GM18519 (cell line): ENCODE results near the gene SLCO4C1.
"Not testable (repeated sequence)": the region's sequence is repeated elsewhere in the genome, so short reads cannot be mapped to it uniquely, and the experiment has no call there.

Experiments used
- ATAC-seq: cut with Tn5 transposase; IDR thresholded peaks from one replicate; pipeline ENCODE4 v1.9.1; 2021; ENCODE audit warnings: mild to moderate bottlenecking, moderate library complexity; ENCODE audit not compliant: unreplicated experiment, low FRiP score

SLCO4C1 gene

DNA sequence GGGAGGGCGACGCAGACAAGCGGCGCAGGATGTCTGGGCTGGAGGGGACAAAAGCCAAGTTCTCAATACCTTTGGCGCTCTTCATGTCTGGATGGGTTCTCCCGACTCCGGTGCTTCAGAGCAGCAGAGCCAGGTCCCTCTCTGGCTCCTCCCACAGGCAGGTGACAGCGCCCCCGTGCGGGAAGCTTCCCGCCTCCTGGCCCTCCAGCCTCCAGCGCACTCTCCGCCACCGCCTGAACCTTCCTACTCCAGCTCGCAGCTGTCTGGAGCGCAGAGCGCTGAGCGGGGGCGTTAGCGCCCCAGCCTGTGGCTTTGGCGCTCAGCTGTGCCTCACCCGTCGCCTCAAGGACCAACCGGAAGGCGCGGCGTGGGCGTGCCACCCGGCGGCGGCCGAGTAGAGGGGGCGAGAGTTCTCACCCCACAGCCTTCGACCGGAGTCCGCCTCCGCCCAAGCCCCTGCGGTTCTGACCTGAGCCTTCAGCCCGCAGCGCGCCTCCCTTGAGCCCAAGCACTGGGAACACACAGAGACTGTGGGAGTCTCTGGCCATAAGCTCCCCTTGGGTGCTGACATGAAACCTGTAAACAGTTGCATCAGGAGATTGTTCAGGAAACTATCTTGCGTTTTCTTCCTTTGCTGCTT is at the start of gene SLCO4C1:
SLCO4C1 (minus strand) TSS at position 107 of the 640 bp plus-strand sequence; CDS start at position 85, 22 bp downstream.
- peak; percentile 98 for ATAC-seq

DNA sequence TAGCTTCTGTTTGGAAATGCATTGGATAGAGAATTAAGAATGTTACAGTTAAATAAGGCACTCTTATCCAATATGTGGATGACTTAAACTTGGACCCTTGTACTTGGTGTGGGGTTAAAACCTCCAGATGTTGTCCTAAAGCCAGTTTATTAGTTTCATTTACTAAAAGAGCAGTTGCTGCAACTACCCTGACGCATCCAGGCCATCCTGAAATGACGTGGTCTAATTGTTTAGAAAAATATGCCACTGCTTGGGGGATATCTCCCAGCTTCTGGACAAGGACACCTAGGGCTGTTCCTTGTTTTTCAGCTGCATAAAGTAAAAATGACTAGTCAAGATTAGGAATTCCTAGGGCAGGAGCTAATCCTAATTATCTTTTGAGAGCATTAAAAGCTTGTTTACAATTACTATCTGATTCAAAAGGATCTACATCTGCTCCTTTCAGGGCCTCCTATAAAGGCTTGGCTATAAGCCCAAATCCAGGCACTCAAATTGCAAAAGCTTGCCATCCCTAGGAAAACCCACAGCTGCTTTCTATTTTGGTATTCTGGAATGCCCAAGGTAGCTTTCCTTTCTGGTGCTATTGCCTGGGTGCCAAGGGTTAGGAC is 45.7 kb upstream of the SLCO4C1 start:
- ATAC-seq: no peak

DNA sequence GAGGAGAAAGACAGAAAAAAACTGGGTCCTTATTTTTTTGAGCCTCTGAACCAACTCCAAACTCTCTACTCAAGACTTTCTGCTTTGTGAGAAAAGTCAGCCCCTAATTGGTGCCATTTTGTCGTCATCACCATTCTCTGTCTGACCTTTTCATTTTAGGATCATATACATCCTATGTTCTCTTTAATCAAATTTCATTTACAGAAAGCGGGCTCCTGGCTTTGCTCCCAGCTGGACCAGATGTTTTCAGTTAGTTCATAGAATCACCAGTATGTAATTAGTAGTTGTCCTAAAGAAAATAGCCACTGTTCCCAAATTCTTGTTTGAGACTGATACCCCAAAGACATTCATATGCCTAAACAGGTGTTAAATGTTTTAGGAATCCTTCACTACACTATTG is 28.6 kb upstream of the SLCO4C1 start:
- ATAC-seq: no peak

- ATAC-seq: not testable (repeated sequence)
Observed at GRCh38 chr5:102318801-102319200, 22.7 kb upstream of the SLCO4C1 start.

DNA sequence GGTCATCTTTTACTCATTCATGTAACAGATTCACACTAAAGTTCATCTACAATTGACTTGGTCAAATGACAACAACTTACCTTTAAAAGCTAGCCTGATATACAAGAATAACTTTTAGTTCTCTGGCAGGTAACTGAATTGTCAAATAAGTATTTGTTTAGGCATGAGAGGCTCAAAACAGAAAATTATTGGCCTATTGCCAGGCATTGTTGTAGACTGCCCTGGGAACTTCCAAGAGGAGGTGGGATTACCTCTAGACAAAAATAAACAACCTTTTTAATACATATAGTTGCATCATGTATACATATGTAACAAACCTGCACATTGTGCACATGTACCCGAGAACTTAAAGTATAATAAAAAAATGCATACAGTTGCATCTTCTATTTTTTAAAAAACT is 18.2 kb upstream of the SLCO4C1 start:
- no peak for ATAC-seq

DNA sequence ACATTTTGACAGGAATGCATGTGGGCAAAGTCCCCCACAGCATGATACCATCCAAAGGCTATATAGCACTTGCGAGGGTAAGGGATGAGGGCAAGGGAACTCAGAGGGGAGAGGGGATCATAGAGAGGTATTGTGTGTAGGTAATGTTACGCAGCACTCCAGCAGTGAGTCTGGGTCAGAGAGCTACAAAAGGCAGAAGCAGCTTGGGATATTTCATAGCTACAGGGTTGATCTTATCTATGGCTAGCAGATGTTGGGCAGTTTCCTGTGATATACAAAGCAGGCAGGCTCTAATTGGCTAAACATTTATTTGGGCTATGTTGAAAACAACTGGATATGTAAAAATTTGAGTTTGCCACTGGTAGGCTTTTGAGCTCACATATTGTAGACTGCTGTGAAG is 17.8 kb upstream of the SLCO4C1 start:
- no peak for ATAC-seq

GRCh38 chr5:102312586-102313370 is 16.7 kb upstream of the SLCO4C1 start:
- no peak for ATAC-seq

DNA sequence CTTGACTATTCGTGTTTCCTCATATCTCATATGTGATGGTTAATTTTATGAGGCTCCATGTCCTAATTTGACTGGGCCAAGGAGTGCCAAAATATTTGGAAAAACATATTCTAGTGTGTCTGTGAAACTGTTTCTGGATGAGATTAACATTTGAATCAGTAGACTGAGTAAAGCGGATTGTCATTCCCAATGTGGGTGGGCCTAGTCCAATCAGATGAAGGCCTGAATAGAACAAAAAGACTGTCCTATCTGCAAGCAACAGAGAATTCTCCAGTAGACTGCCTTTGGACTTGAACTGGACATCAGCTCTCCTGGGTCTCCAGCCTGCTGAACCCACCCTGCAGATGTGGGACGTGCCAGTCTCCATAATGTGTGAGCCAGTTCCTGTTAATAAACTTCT is 13.5 kb upstream of the SLCO4C1 start:
- no peak for ATAC-seq

GRCh38 chr5:102307232-102307631 is 11.1 kb upstream of the SLCO4C1 start:
- ATAC-seq: no peak

DNA sequence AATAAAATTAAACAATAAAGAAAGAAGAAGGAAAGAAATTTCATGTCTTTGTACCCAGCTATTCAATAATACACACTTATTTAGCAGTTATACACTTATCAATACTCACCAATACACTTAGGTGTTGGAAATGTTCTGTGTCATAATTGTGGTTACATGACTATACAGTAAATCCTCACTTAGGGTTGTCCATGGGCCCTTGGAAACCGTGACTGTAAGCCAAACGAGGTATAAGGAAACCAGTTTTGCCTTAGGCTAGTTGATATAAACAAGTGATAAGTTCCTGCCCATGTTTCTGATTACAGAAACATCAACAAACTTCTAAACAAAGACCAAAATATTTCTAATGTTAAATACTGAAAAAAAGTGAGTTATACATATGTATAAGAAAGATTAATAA is 10.0 kb upstream of the SLCO4C1 start:
- ATAC-seq: no peak

- no peak for ATAC-seq
Observed at GRCh38 chr5:102295534-102296177, 428 bp downstream of the SLCO4C1 start.

DNA sequence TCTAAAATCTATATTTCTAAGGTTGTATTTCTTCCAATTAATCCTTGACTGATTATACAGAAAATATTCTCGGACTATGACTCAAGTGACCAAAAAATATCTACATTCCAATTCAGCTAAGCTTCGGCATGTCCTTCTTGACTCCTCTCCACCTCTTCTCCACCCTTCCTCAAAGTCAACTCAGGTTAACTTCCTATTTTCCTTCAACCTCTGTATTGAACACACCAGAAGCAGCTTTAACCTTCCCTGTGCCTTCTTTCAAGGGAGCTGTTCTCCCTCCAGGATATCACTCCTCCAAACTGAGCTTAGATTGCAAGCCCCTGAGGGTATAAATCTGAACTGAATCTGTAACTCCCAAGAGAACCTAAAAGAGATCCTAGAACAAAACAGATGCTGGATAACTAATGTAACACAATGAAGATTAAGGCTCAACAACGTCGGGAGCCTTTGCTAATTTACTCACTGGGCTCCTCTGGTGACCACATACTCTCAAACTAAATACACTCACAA is 1.1 kb downstream of the SLCO4C1 start:
- no peak for ATAC-seq

DNA sequence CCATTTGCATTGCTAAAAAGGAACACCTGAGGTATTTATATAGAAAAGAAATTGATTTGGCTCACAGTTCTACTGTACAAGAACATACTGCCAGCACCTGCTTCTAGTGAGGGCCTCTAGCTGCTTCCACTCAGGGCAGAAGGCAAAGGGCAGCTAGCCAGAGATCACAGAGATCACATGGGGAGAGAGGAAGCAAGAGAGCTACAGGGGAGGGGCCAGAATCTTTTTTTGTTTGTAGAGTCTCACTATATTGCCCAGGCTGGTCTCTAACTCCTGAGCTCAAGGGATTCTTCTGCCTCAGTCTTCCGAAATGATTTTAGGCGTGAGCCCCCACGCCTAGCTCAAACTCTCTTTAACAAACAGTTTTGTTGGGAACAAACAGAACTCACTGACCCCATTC is 6.1 kb downstream of the SLCO4C1 start:
- no peak for ATAC-seq

- no peak for ATAC-seq
Observed at GRCh38 chr5:102289251-102289899, 6.7 kb downstream of the SLCO4C1 start.

- no peak for ATAC-seq
Observed at GRCh38 chr5:102288630-102289029, 7.5 kb downstream of the SLCO4C1 start.

DNA sequence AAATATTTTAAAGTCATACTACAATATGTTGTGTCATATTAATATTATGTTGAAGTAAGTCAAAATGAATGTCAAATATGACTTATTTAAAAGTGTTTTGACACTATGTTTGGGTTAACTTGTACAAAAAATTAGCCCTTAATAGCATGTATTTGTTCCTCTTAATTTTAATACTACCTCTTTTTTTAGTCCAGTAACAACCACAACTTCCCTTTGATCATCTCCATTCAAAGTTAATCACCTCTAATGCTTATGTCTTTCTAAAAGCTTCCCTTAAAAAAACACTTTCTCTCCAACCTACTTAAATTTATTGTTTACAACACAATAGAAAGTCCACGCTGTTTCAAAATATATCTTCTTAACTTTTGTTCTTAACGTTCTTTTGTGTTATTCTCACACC is 9.6 kb downstream of the SLCO4C1 start:
- no peak for ATAC-seq

- ATAC-seq: no peak
Observed at GRCh38 chr5:102283102-102283797, 12.8 kb downstream of the SLCO4C1 start.

DNA sequence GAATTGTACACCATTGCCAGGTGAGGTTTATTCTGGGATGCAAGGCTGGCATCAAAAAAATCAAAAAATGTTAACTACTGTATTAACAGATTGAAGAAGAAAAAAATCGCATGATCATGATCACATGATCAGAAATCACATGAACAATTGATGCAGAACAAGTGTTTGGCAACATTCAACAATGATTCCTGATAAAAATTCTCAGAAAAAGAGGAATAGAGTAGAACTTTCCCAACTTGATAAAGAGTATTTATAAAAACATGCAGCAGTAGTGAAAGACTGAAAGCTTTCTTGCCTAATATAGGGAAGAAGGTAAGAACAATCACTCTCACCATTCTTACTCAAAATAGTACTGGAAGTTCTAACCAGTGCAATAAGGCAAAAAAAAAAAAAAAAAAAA is 16.4 kb downstream of the SLCO4C1 start:
- no peak for ATAC-seq

DNA sequence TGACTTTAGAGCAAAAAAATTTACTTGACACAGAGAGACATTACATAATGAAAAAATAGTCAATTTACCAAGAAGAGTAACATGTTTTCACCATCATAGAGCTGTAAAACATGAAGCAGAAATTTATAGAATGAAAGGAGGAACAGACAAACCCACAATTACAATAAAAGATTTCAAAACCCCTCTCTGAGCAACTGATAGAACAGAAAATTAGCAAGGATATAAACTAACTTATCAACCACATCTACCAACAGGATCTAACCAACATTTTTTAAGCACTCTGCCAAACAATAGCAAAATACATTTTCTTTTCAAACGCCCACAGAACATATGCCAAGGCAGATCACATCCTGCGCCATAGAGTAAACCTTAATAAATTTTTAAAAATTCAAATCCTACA is 17.9 kb downstream of the SLCO4C1 start:
- no peak for ATAC-seq

- no peak for ATAC-seq
Observed at GRCh38 chr5:102277144-102277543, 18.9 kb downstream of the SLCO4C1 start.
